ENCODE measurements around the gene PAX7.

- no peak for TF ChIP-seq MAX (IDR thresholded peaks at IDR 0.05)
- TF ChIP-seq POLR2A (IDR thresholded peaks at IDR 0.05; ENCODE audit: low read length) = no peak
- TF ChIP-seq REST (IDR thresholded peaks at IDR 0.05) = no peak
- no peak for TF ChIP-seq FOSL2 (IDR thresholded peaks at IDR 0.05)
- TF ChIP-seq FOSL2 (CRISPR knock-in tag; IDR thresholded peaks at IDR 0.05) = no peak
- no peak for TF ChIP-seq BCL3 (IDR thresholded peaks at IDR 0.05)
- TF ChIP-seq CTCF (IDR thresholded peaks at IDR 0.05) = no peak
- TF ChIP-seq RNF2 (IDR thresholded peaks at IDR 0.05; ENCODE audit: borderline replicate concordance, low read depth) = no peak
- TF ChIP-seq NPAS2 (CRISPR knock-in tag; IDR thresholded peaks at IDR 0.05; ENCODE audit: borderline replicate concordance) = no peak
- no peak for TF ChIP-seq SMC3 (IDR thresholded peaks at IDR 0.05)
These were observed 104.0 kb downstream of the PAX7 start for GRCh38 chr1:18734461-18735223.
